GM12865 (cell line): ENCODE results near the gene OR4K15.
"Not testable (repeated sequence)": the region's sequence is repeated elsewhere in the genome, so short reads cannot be mapped to it uniquely, and the experiment has no call there.

Experiments used
- DNase-seq: peaks from one replicate; pipeline ENCODE4 v3.0.0; 2010; ENCODE audit warnings: low read depth
- H3K4me3 ChIP-seq: 2 replicates; pipeline ENCODE4 v1.5.1; 2011; ENCODE audit warnings: mild to moderate bottlenecking, low read depth, low read length, control low read depth
- CTCF ChIP-seq: IDR thresholded peaks from 2 replicates; pipeline ENCODE4 v1.5.1; 2011; ENCODE audit warnings: low read length, control low read depth, low read depth, inconsistent platforms; ENCODE audit not compliant: insufficient read depth; ENCODE audit errors: missing control alignments

OR4K15 gene

GRCh38 chr14:19975291-19975690 is at the start of gene OR4K15:
Gene OR4K15, plus strand, starts transcription at chr14:19975591. Its CDS starts 0 bp downstream, at chr14:19975591.
- TF ChIP-seq CTCF = no peak
- DNase-seq = no peak
- H3K4me3 ChIP-seq = no peak within 1 kb of the TSS

GRCh38 chr14:19930617-19931016 is 44.8 kb upstream of the OR4K15 start, which contains the start of gene OR4K1:
Gene OR4K1, plus strand, starts transcription at chr14:19930917. Its CDS starts 4,750 bp downstream, at chr14:19935667.
- no peak for TF ChIP-seq CTCF
- DNase-seq = no peak
- H3K4me3 ChIP-seq = no peak within 1 kb of the TSS

DNA sequence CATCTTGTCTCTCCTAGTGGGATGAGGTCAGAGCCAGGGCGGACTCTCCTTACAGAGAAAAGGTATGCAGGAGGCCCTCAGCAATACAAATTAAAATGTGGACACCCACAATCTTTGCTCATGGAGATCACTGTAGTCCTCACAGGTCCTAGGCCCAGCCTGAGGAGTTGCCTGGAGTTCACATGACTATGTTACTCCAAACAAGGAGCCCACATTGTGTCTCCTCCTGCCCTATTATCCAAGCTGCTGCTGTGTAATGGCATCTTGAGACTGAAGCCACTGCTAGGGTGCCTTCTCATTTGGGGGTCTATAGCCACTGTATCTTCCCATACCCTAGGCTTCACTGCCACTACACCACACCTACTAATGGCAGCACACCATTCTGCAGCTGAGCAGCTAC is 33.7 kb upstream of the OR4K15 start:
- no peak overlapping the region for H3K4me3 ChIP-seq
- no peak for TF ChIP-seq CTCF
- no peak for DNase-seq

- TF ChIP-seq CTCF = no peak
- no peak overlapping the region for H3K4me3 ChIP-seq
- no peak for DNase-seq
Observed at GRCh38 chr14:19947413-19948090, 27.8 kb upstream of the OR4K15 start.

DNA sequence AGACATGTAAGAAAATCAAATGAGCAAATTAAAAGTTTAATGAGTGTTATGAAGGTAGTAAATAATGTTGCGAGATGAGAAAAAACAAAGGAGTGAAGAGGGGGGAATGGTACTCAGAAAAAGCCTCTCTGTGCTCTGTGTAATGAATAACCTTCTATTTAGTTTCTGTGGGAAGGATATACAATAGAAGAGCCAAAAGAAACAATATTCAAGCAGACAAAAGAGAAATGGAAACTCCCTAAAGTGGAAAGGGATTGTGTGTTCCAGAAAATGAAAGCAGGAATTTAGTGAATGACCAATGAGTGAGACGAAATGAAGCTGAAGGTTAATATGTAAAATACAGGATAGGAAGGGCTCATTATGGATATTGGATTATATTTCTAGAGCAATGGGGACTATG is 26.2 kb upstream of the OR4K15 start:
- no peak for DNase-seq
- no peak overlapping the region for H3K4me3 ChIP-seq
- no peak for TF ChIP-seq CTCF

GRCh38 chr14:19969735-19970134 is 5.7 kb upstream of the OR4K15 start:
- H3K4me3 ChIP-seq, DNase-seq: not testable (repeated sequence)

DNA sequence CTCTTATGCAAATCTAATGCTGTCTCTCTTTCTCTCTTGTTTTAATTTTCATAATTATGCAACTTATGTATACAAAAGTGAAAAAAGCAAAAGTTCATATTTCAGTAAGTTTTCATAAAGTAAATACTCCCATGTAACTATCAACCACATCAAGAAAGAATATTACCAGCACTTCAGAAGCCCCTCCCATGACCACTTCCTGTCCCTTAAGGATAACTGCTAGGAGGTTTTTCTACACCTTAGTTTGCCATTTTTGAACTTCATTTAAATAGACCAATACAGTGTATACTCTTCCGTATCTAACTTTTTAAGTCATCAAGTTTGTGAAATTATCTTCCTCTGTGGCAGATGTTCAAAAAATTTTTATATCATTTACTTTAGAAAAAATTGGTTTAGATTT is 547 bp upstream of the OR4K15 start:
- no peak for TF ChIP-seq CTCF
- DNase-seq = no peak
- no peak overlapping the region for H3K4me3 ChIP-seq

DNA sequence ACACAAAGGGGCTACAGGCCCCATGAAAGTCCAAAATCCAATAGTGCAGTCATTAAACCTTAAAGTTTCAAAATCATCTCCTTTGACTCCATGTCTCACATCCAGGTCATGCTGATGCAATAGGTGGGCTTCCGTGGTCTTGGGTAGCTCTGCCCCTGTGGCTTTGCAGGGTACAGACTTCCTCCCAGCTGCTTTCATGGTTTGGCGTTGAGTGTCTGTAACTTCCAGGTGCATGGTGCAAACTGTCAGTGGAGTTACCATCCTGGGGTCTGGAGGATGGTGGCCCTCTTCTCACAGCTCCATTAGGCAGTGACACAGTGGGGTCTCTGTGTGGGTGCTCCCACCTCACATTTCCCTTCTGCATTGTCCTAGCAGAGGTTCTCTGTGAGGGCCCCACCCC is 18.0 kb downstream of the OR4K15 start:
- DNase-seq = no peak
- TF ChIP-seq CTCF = no peak
- no peak overlapping the region for H3K4me3 ChIP-seq
